Chondrocyte (in vitro differentiated cells): Measurements from ENCODE around the gene PLA2G4E. TPM values are rescaled to one million over a fixed set of nuclear protein-coding genes. Genes with fewer than 3 reads are reported as not detected.

Experiments used
- DNase-seq: peaks from one replicate; pipeline ENCODE4 v3.0.0; 2021; ENCODE audit warnings: mixed read lengths, low spot score
- H3K27ac Mint-ChIP-seq: one replicate; pipeline ENCODE4 v1.8.0; 2021; ENCODE audit warnings: mild to moderate bottlenecking, moderate library complexity, mixed read lengths; ENCODE audit not compliant: unreplicated experiment
- H3K27me3 Mint-ChIP-seq: 2 replicates; pipeline ENCODE4 v1.8.0; 2021; ENCODE audit warnings: low read depth, mixed read lengths
- H3K36me3 Mint-ChIP-seq: 2 replicates; pipeline ENCODE4 v1.8.0; 2021; ENCODE audit warnings: low read depth, mixed read lengths
- H3K4me1 Mint-ChIP-seq: 2 replicates; pipeline ENCODE4 v1.8.0; 2021; ENCODE audit warnings: low read depth, mild to moderate bottlenecking, mixed read lengths
- H3K4me3 Mint-ChIP-seq: one replicate; pipeline ENCODE4 v1.8.0; 2021; ENCODE audit warnings: mild to moderate bottlenecking, moderate library complexity, mixed read lengths; ENCODE audit not compliant: unreplicated experiment
- H3K9me3 Mint-ChIP-seq: 2 replicates; pipeline ENCODE4 v1.8.0; 2021; ENCODE audit warnings: low read depth, mixed read lengths
- CTCF ChIP-seq: fragments of 200-600 bp; sonication (generic); IDR thresholded peaks from 2 replicates; pipeline ENCODE4 v1.5.0; 2021; ENCODE audit warnings: antibody characterized with exemption, mild to moderate bottlenecking, moderate library complexity
- total RNA-seq: library from RNA; stranded (reverse); gene quantifications from 3 replicates; pipeline ENCODE4 v1.2.1, GENCODE V29; 2021

Gene PLA2G4E
- total RNA-seq, 1 donor from 2014 or later: not detected

GRCh38 chr15:41961595-41962202 is 59.1 kb downstream of the PLA2G4E start:
- Mint-ChIP-seq H3K9me3 (peaks cover 4% of the 10 kb centered on the region), H3K27me3 (no peaks in the 10 kb centered on the region), H3K27ac (peak overlapping the region; percentile 97), H3K36me3 (peaks cover 2% of the 10 kb centered on the region), H3K4me1 (peaks cover 46% of the 10 kb centered on the region), H3K4me3 (no peak overlapping the region)
- no peak for DNase-seq
- no peak for TF ChIP-seq CTCF

- Mint-ChIP-seq H3K27ac (peak overlapping the region; percentile 97), H3K4me3 (peak overlapping the region; percentile 33), H3K27me3 (no peaks in the 10 kb centered on the region), H3K9me3 (peaks cover 4% of the 10 kb centered on the region), H3K36me3 (peaks cover 2% of the 10 kb centered on the region), H3K4me1 (peaks cover 41% of the 10 kb centered on the region)
- DNase-seq: no peak
- no peak for TF ChIP-seq CTCF
Observed at GRCh38 chr15:41961001-41961518, 59.8 kb downstream of the PLA2G4E start.

GRCh38 chr15:41958002-41958420 is 62.8 kb downstream of the PLA2G4E start:
- peaks cover 34% of the 10 kb centered on the region for H3K4me1 Mint-ChIP-seq
- peaks cover 4% of the 10 kb centered on the region for H3K9me3 Mint-ChIP-seq
- H3K27me3 Mint-ChIP-seq: no peaks in the 10 kb centered on the region
- H3K27ac Mint-ChIP-seq: no peak overlapping the region
- TF ChIP-seq CTCF: no peak
- peaks cover 2% of the 10 kb centered on the region for H3K36me3 Mint-ChIP-seq
- DNase-seq: no peak
- no peak overlapping the region for H3K4me3 Mint-ChIP-seq

- no peak overlapping the region for H3K4me3 Mint-ChIP-seq
- H3K9me3 Mint-ChIP-seq: peaks cover 3% of the 10 kb centered on the region
- H3K36me3 Mint-ChIP-seq: peaks cover 4% of the 10 kb centered on the region
- peaks cover 30% of the 10 kb centered on the region for H3K4me1 Mint-ChIP-seq
- H3K27me3 Mint-ChIP-seq: no peaks in the 10 kb centered on the region
- DNase-seq: no peak
- no peak overlapping the region for H3K27ac Mint-ChIP-seq
- TF ChIP-seq CTCF: no peak
Observed at GRCh38 chr15:41957021-41957897, 63.6 kb downstream of the PLA2G4E start.

- H3K36me3 Mint-ChIP-seq: peaks cover 6% of the 10 kb centered on the region
- TF ChIP-seq CTCF: no peak
- no peak overlapping the region for H3K27ac Mint-ChIP-seq
- H3K9me3 Mint-ChIP-seq: no peaks in the 10 kb centered on the region
- DNase-seq: no peak
- H3K4me1 Mint-ChIP-seq: peaks cover 27% of the 10 kb centered on the region
- no peak overlapping the region for H3K4me3 Mint-ChIP-seq
- H3K27me3 Mint-ChIP-seq: no peaks in the 10 kb centered on the region
Observed at GRCh38 chr15:41955807-41956525, 64.9 kb downstream of the PLA2G4E start.
